Measurements from ENCODE around the gene PIGQ. TPM values are rescaled to one million over a fixed set of nuclear protein-coding genes. Genes with fewer than 3 reads are reported as not detected.

Gene PIGQ
- polyA plus RNA-seq, 1 of the 3 experiments (the other 2 are of a cell fraction) = 38.7 TPM

GRCh38 chr16:576823-577201, 7.0 kb downstream of the PIGQ start (continued):
- TF ChIP-seq, protein P1, sequence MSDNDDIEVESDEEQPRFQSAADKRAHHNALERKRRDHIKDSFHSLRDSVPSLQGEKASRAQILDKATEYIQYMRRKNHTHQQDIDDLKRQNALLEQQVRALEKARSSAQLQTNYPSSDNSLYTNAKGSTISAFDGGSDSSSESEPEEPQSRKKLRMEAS (IDR thresholded peaks at IDR 0.05; ENCODE audit: low read depth) = no peak
- no peak for TF ChIP-seq JUND (IDR thresholded peaks at IDR 0.05)
- no peak for TF ChIP-seq SIN3A (IDR thresholded peaks at IDR 0.05; ENCODE audit: borderline replicate concordance, low read depth, low read length)
- no peak for TF ChIP-seq SMC3 (IDR thresholded peaks at IDR 0.05; ENCODE audit: low read depth, low read length)
- TF ChIP-seq EZH2phosphoT487 (IDR thresholded peaks at IDR 0.05; ENCODE audit: borderline replicate concordance, low read depth) = no peak

DNA sequence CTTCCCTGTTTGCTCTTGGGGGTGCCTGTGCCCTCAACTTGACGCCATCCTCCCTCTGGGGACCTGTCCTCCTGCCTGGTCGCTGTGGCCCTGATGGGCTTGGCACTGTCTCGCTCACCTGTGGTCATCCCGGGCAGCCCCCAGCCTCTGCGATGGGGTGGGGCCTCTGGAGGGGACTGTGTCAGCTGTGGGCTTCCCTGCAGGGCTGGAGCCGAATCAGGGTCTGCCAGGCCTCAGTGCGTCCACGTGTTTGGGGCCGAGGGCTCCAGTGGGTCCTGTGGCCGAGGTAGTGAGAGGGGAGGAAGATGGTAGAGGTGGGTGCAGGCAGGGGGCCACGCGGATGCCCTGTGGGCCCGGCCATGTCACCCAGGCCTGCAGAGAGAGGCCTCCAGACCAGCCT, 8.0 kb downstream of the PIGQ start:
- Histone ChIP-seq H3F3A (replicated peaks; ENCODE audit: insufficient read depth) (no peaks in the 10 kb centered on the region), H3K4me2 (no peak overlapping the region), H3K27ac (ENCODE audit: low read depth in 2 of 2, low read length in 1 of 2) (no peak overlapping the region), H4K20me1 (ENCODE audit: insufficient read depth) (no peaks in the 10 kb centered on the region), H3K9me2 (no peaks in the 10 kb centered on the region), H3K27me3 (ENCODE audit: insufficient read depth) (no peaks in the 10 kb centered on the region), H3K9ac (no peak overlapping the region), H3K4me3 (ENCODE audit: low read depth in 2 of 2, low read length in 1 of 2) (no peak overlapping the region), H3K4me1 (ENCODE audit: control insufficient read depth in 1 of 2, insufficient read depth in 2 of 2, low read depth in 1 of 2, low read length in 1 of 2) (no peaks in the 10 kb centered on the region; a peak in 1 of 4 replicates), H2AFZ (ENCODE audit: low read depth) (no peak overlapping the region), H3K36me3 (replicated peaks in 1 of 2; ENCODE audit: control insufficient read depth in 1 of 2, insufficient read depth in 2 of 2, low read length in 1 of 2) (peaks cover 0 to 43% of the 10 kb centered on the region in 2 experiments), H3K79me2 (ENCODE audit: insufficient read depth) (no peaks in the 10 kb centered on the region), H3K9me3 (no peaks in the 10 kb centered on the region)
- WGBS (ENCODE audit: low lambda C conversion rate) = 91% methylated on average over 7 of the region's 13 CpGs
- no peak for DNase-seq
- ChIA-PET CTCF (interaction anchor here (1.2 kb wide), 1 partner anchor 32 kb away, joined by 3 read pairs; no protein-coding TSS in a partner anchor), POLR2A (no interaction called here)
- TF ChIP-seq, protein P2, sequence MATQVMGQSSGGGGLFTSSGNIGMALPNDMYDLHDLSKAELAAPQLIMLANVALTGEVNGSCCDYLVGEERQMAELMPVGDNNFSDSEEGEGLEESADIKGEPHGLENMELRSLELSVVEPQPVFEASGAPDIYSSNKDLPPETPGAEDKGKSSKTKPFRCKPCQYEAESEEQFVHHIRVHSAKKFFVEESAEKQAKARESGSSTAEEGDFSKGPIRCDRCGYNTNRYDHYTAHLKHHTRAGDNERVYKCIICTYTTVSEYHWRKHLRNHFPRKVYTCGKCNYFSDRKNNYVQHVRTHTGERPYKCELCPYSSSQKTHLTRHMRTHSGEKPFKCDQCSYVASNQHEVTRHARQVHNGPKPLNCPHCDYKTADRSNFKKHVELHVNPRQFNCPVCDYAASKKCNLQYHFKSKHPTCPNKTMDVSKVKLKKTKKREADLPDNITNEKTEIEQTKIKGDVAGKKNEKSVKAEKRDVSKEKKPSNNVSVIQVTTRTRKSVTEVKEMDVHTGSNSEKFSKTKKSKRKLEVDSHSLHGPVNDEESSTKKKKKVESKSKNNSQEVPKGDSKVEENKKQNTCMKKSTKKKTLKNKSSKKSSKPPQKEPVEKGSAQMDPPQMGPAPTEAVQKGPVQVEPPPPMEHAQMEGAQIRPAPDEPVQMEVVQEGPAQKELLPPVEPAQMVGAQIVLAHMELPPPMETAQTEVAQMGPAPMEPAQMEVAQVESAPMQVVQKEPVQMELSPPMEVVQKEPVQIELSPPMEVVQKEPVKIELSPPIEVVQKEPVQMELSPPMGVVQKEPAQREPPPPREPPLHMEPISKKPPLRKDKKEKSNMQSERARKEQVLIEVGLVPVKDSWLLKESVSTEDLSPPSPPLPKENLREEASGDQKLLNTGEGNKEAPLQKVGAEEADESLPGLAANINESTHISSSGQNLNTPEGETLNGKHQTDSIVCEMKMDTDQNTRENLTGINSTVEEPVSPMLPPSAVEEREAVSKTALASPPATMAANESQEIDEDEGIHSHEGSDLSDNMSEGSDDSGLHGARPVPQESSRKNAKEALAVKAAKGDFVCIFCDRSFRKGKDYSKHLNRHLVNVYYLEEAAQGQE (IDR thresholded peaks at IDR 0.05; ENCODE audit: low read depth, low read length) = no peak
- no peak for TF ChIP-seq RXRA (IDR thresholded peaks at IDR 0.05; ENCODE audit: borderline replicate concordance, low read depth)
- no peak for TF ChIP-seq GATA2 (CRISPR knock-in tag; IDR thresholded peaks at IDR 0.05)
- TF ChIP-seq YY1 (IDR thresholded peaks at IDR 0.05; ENCODE audit: low read depth) = no peak
- TF ChIP-seq TCF12 (IDR thresholded peaks at IDR 0.05) = no peak
- TF ChIP-seq RCOR1 (IDR thresholded peaks at IDR 0.05; ENCODE audit: low read length) = no peak
- TF ChIP-seq EZH2phosphoT487 (IDR thresholded peaks at IDR 0.05; ENCODE audit: borderline replicate concordance, low read depth) = no peak
- TF ChIP-seq FOXM1 (IDR thresholded peaks at IDR 0.05; ENCODE audit: low read depth) = no peak
- TF ChIP-seq, protein P3, sequence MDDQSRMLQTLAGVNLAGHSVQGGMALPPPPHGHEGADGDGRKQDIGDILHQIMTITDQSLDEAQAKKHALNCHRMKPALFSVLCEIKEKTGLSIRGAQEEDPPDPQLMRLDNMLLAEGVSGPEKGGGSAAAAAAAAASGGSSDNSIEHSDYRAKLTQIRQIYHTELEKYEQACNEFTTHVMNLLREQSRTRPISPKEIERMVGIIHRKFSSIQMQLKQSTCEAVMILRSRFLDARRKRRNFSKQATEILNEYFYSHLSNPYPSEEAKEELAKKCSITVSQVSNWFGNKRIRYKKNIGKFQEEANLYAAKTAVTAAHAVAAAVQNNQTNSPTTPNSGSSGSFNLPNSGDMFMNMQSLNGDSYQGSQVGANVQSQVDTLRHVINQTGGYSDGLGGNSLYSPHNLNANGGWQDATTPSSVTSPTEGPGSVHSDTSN (IDR thresholded peaks at IDR 0.05) = no peak
- TF ChIP-seq CTCF (IDR thresholded peaks at IDR 0.05) = no peak
- TF ChIP-seq POLR2AphosphoS5 (IDR thresholded peaks at IDR 0.05; ENCODE audit: low read depth, low read length) = no peak
- no peak for TF ChIP-seq SMC3 (IDR thresholded peaks at IDR 0.05; ENCODE audit: low read depth, low read length)
- no peak for TF ChIP-seq USF1 (IDR thresholded peaks at IDR 0.05; ENCODE audit: borderline replicate concordance, low read depth)
- no peak for TF ChIP-seq TEAD4 (IDR thresholded peaks at IDR 0.05; ENCODE audit: borderline replicate concordance, insufficient read depth)
- TF ChIP-seq TAF1 (IDR thresholded peaks at IDR 0.05; ENCODE audit: borderline replicate concordance, low read depth, low read length) = no peak
- TF ChIP-seq ZBTB33 (IDR thresholded peaks at IDR 0.05; ENCODE audit: borderline replicate concordance, low read depth) = no peak
- TF ChIP-seq, protein P4, sequence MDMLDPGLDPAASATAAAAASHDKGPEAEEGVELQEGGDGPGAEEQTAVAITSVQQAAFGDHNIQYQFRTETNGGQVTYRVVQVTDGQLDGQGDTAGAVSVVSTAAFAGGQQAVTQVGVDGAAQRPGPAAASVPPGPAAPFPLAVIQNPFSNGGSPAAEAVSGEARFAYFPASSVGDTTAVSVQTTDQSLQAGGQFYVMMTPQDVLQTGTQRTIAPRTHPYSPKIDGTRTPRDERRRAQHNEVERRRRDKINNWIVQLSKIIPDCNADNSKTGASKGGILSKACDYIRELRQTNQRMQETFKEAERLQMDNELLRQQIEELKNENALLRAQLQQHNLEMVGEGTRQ (IDR thresholded peaks at IDR 0.05; ENCODE audit: borderline replicate concordance, low read depth, low read length) = no peak
- no peak for TF ChIP-seq EP300 (IDR thresholded peaks at IDR 0.05; ENCODE audit: borderline replicate concordance in 1 of 2, low read depth in 1 of 2, low read length in 1 of 2)
- TF ChIP-seq NFIC (IDR thresholded peaks at IDR 0.05; ENCODE audit: borderline replicate concordance) = no peak
